Sigmoid colon (tissue), 4 donors: ENCODE results near the gene TFR2.

Source experiments
- CTCF ChIP-seq, 4 experiments: fragments of 450-650 bp in 3 of 4; fragments of 200-600 bp in 1 of 4; IDR thresholded peaks; one replicate each; pipeline ENCODE4 v1.5.1; 2016 to 2019; ENCODE audit warnings: antibody characterized with exemption in 4 of 4, mild to moderate bottlenecking in 3 of 4, moderate library complexity in 2 of 4
- EP300 ChIP-seq, 4 donors: sonication (generic); formaldehyde crosslinking; IDR thresholded peaks; one replicate each; pipeline ENCODE4 v1.6.1; 2017; ENCODE audit warnings: antibody characterized with exemption in 4 of 4
- POLR2A ChIP-seq, 2 donors: fragments of 450-650 bp; IDR thresholded peaks; one replicate each; pipeline ENCODE4 v1.6.1; 2016; ENCODE audit warnings: antibody characterized with exemption in 2 of 2, mild to moderate bottlenecking in 2 of 2, moderate library complexity in 2 of 2
- POLR2AphosphoS5 ChIP-seq, 4 donors: sonication (generic); formaldehyde crosslinking; IDR thresholded peaks; one replicate each; pipeline ENCODE4 v1.6.1; 2017; ENCODE audit warnings: antibody characterized with exemption in 4 of 4

- TF ChIP-seq CTCF (IDR thresholded peaks at IDR 0.05) (no peak), EP300 (IDR thresholded peaks at IDR 0.05) (no peak), POLR2A (IDR thresholded peaks at IDR 0.05) (no peak), POLR2AphosphoS5 (IDR thresholded peaks at IDR 0.05) (no peak)
Observed at GRCh38 chr7:100642534-100642907, 1.2 kb upstream of the TFR2 start.
